Inflammatory macrophage treated with lipopolysaccharide for 4 hours (primary cell): ENCODE measurements around the gene IMPDH1.
A peak's percentile ranks its signal among the peaks of the same experiment; 100 is the strongest.

Source experiments
- DNase-seq: peaks from one replicate; pipeline ENCODE4 v3.0.0-alpha.2; 2020

The IMPDH1 gene

GRCh38 chr7:128357217-128357613 lies 52.6 kb downstream of the IMPDH1 start:
- DNase-seq = no peak

DNA sequence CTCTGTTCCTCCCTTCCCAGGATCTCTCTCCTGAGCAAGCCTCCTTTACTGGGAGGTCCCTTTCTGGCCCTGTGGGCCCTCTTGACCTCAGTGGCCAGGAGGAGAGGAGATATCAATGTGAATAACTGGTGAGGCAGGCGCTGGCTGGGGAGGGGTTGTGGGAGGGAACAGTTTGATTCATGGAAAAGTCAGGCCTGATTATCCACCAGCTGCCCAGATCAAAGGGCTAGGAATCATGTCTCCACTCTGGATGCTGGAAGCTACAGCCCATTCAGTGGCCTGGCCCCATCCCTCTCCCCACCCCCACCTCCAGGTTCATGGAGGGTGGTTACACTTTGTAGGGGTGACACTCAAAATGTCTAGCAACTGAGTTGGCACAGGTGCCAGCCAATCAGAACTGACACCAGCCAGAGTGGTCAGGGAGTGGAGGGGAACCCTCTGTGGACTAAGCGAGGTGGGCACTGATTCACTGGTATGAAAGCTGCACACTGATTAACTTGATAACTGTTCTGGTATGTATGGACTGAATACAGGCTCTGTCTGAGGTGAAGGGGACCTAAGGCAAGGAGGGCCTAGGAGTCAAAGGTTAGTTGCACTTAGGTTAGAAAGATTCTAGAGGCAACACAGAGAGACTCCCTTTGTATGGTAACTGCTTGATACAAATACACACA lies 53.1 kb downstream of the IMPDH1 start:
- DNase-seq = no peak

DNA sequence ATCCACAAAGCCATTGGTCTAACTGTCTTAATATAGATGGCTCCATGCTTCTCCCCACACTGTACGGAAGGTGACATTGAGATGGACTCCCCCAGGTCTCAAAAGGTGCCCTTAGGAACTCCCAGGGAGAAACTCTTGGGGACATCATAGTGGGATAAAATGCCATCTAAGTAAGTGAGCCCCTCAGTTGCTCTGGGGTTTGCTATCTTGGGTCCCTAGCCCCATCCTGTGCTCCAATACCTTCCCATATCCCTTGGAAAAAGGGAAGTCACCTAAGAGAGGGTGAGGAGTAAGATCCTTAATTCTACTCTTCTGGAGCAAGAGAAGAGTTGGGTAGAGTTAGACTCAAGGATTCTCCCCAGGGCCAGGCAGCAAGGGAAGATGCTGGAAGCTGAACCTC lies 56.2 kb downstream of the IMPDH1 start:
- no peak for DNase-seq

DNA sequence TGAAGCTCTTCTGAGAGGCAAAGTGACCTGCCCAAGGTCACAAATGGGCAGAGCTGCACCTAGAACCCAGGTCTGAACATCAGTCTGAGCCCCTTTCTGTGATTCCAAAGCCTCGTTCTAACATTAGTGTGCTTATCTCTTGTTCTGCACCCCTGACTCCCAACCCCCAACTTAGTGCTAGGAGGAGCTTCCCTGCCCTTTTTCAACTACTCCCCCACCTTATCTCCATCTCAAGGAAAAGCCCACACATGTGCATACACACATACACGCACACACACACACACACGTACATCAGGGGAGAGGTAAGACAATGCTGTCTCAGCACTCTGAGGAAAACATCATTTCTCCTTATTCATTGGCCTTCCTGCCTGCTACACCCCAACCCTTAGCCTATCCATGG lies 56.6 kb downstream of the IMPDH1 start:
- no peak for DNase-seq

DNA sequence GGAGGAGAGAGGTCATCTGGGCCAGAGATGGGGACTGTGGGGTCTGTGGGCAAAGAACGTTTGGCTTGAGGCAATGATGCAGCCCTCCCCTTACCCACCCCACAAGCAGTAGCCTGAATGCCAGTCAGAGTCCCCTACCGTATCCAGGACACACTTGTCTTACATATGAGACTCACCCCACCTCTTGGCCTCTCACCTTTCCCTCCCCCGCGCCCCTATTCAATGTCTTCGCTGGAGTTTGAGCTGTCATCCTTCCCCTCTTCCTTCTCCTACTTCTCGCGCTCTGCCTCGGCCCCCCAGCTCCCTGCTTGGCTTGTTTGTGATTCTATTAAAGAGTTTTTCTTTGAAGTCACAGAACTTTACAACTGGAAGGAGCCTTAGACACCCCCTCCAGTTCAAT lies 57.1 kb downstream of the IMPDH1 start:
- DNase-seq = no peak

DNA sequence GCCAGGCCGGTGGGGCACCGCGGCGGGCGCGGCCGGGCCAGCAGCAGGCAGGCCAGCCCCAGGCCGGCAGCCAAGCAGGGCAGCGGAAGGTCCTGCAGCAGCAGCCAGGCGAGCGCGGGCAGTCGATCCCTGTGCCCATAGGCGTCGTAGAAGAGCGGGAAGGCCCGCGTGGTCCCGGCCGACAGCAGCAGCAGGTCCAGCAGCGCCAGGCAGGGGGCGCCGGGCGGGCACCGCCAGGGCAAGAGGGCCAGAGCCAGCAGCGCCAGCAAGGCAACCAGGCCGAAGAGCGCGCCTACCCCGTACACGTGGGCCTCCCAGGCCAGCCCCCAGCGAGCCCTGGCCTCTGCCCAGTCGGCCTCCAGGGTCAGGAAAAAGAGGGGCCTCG lies 57.6 kb downstream of the IMPDH1 start:
- DNase-seq = peak; percentile 71

DNA sequence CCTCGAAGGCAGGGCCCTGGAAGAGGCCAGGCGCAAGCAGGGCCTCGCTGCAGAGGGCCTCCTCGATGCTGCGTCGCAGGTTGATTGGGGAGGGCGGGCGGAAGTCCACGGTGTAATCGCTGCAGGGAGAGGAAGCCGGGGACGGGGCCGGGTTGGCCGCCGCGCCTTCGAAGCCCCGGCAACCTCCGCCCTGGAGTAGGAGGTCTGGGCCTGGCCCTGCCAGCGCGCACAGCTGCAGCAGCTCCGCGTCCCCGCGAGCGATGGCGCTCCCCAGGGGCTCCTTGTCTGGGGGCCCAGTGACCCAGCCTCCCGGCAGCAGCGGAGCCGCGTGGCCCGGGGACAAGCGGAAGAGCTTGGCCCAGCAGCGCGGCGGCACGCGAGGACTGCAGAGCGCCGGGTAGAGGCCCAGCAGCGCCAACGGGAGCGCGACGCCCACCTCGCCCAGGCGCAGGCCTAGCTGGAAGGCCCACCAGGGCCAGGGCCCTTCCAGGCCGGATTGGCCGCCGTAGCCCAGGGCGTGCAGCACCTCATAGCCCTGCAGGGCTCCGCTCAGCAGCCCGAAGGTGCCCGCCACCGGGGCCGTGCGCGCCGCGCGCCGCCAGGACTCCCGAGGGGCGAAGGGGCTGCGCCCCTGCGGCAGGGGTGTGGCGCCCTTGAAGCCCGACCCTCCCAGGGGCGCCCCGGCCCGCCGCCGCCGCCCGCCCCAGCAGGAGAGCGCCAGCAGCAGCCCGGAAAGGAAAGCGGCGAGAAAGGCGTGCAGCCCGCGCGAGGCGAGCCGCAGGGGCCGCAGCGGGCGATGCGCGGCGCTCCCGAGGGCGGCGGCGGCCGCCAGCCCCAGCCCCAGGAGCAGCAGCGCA lies 58.3 kb downstream of the IMPDH1 start:
- DNase-seq = no peak

DNA sequence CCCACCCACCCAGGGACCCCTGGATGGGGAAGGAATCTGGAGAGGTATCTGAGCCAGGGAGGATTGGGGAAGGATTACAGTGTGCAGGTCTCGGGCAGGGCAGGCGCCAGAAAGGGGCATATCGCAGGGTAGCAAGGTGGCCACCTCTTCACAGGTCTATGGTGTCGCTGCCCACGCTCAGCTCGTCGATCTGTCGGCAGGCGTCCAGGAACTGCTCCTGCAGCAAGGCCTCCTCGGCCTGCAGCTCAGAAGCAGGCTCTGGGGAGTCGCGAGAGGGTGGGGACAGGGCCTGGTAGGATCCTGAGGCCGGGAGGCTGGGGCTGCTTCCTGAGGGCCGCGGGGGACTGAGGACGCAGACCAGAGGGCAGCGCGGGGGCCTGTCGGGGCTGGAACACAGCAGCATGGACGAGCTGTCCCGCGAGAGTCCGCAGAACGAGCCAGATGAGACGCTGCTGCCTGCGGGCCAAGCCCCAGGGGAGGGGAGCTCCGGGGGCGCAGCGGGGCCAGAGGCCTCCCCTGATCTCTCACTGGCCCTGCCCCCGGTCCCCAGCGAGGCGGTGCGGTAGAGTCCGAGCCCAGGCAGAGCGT lies 59.0 kb downstream of the IMPDH1 start:
- no peak for DNase-seq

GRCh38 chr7:128349466-128349825 lies 60.3 kb downstream of the IMPDH1 start:
- no peak for DNase-seq

GRCh38 chr7:128347647-128348097 lies 62.1 kb downstream of the IMPDH1 start:
- peak; percentile 65 for DNase-seq

DNA sequence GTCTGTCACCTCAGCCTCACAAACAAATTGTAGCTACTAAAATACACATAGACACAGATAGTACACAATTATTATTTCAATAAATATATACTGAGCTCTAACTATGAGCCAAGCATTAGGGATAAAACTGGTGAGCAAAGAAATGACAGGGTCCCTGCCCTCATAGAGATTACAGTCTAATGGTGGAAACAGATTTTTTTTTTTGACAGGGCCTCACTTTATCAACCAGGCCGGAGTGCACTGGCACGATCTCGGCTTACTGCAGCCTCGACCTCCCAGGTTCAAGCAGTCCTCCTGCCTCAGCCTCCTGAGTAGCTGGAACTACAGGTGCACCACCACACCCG lies 65.4 kb downstream of the IMPDH1 start:
- no peak for DNase-seq

DNA sequence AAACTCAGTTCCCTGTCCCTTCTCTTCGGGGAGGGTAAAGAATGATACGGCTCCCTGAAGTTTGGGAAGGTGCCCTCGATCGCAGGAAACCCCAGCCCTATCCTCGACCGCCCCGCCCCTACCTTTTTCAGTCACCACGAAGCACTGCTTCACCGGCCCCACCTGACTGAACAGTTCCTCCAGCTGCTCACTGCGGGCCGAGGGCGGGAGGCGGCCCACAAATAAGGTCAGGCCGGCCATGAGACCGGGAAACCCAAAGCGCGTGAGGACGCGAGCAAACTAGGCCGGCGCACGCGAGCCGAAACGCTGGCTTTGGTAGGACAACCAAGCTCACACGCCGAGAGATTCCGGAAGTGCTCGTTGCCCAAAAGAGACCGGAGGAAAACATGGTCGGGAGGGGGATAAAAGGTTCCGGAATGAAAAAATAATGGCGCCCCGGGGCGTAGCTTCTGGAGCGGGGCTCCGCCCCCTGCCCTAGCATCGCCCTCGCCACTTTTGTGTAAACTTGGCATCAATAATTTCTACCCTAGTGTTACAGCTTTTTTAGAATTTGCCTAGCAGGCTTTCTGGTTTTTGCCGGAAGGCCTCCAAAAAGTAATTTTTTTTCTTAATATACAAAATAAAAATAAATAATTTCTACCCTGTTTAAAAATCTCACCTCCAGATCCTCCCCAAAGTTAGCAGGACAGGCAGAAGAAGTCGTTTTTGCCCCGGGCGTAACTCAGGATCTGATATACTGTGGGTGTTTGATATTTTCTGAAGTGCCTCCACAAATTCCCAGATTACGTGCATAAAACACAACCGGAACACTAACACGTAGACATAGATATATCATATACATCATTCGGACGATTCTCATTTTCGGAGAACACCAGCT lies 66.0 kb downstream of the IMPDH1 start, which contains the start of gene RBM28:
RBM28 (minus strand) TSS at position 355 of the 877 bp plus-strand sequence; CDS start at position 240, 115 bp downstream.
- DNase-seq = peak; percentile 88
